Right renal cortex interstitium (tissue), 3 donors: ENCODE measurements around the gene KRT25. TPM values are rescaled to one million over a fixed set of nuclear protein-coding genes. Genes with fewer than 3 reads are reported as not detected.

Experiments used
- DNase-seq, 3 donors: peaks; one replicate each; pipeline ENCODE4 v3.0.0-alpha.2; 2013; ENCODE audit warnings: low read depth in 3 of 3, low spot score in 2 of 3
- polyA plus RNA-seq, 3 donors: library from polyadenylated mRNA; unstranded; fragments of 120-200 nt; gene quantifications; one replicate each; pipeline ENCODE4 v1.2.1, GENCODE V29; 2013; ENCODE audit not compliant: insufficient read length in 3 of 3

Gene KRT25
- polyA plus RNA-seq, 3 donors, result 0.07 TPM; not detected in 1

DNA sequence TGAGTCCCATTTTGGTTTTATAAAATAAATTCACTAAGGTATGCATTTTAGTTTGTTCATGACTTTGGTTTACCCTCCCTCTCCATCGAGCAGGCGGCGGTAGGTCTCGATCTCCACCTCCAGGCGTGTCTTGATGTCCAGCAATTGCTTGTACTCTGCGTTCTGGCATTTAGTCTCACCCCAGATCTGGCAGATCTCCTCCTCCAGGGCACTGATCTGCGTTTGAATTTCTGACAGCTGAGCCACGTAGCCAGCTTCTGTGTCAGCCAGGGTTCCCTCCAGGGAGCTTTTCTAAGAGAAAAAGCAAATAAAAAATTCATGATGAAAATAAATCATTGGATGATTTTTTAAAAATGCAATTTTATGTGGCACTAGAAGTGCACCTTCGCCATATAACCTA is 55.8 kb downstream of the KRT25 start:
- no peak for DNase-seq

Other genes starting within 250 kb of the KRT25 start
- gene CCR7, start 189.9 kb downstream of the KRT25 start, polyA plus RNA-seq, result under 1 TPM; 0.21 to 0.40 (median 0.24) TPM
- 100 to 1,000 TPM; 272 to 303 (median 302) TPM for gene SMARCE1, start 107.5 kb downstream of the KRT25 start, polyA plus RNA-seq
- under 1 TPM in 2 of 3 donors, not detected in 1; 0.14 to 0.24 TPM for gene KRT222, start 90.2 kb downstream of the KRT25 start, polyA plus RNA-seq
- gene KRT24, start 51.6 kb downstream of the KRT25 start, polyA plus RNA-seq, result not detected
- not detected for gene KRT26, start 16.9 kb upstream of the KRT25 start, polyA plus RNA-seq
- not detected for gene KRT27, start 27.2 kb upstream of the KRT25 start, polyA plus RNA-seq
- not detected for gene KRT28, start 44.6 kb upstream of the KRT25 start, polyA plus RNA-seq
- gene KRT10, start 67.3 kb upstream of the KRT25 start, polyA plus RNA-seq, result 10 to 100 TPM; 33.0 to 44.7 (median 41.0) TPM
- gene KRT12, start 111.9 kb upstream of the KRT25 start, polyA plus RNA-seq, result not detected
- gene KRT20, start 129.9 kb upstream of the KRT25 start, polyA plus RNA-seq, result under 1 TPM in 2 of 3 donors, not detected in 1; 0.17 to 0.37 TPM
- 1 to 10 TPM in 2 of 3 donors, under 1 TPM in 1; 0.45 to 2.2 (median 2.0) TPM for gene KRT23, start 182.3 kb upstream of the KRT25 start, polyA plus RNA-seq
- not detected for gene KRT39, start 211.6 kb upstream of the KRT25 start, polyA plus RNA-seq
- not detected for gene KRT40, start 229.0 kb upstream of the KRT25 start, polyA plus RNA-seq
- gene KRTAP3-3, start 238.8 kb upstream of the KRT25 start, polyA plus RNA-seq, result not detected
- not detected for gene KRTAP3-2, start 244.6 kb upstream of the KRT25 start, polyA plus RNA-seq